ENCODE measurements around the gene TSNAXIP1. TPM values are rescaled to one million over a fixed set of nuclear protein-coding genes. Genes with fewer than 3 reads are reported as not detected.

Gene TSNAXIP1
- total RNA-seq, 3 donors from 2014 or later: 0.41 to 2.0 (median 0.48) TPM

- Histone ChIP-seq H3K4me1 (ENCODE audit: low read depth) (peaks cover 18% of the 10 kb centered on the region), H3K9me3 (no peaks in the 10 kb centered on the region), H3K36me3 (ENCODE audit: low read depth) (no peaks in the 10 kb centered on the region), H3K4me3 (peak overlapping the region; percentile 81)
- peak in 1 of 3 donors; percentile 14 for DNase-seq
- no peak for TF ChIP-seq CTCF (IDR thresholded peaks at IDR 0.05)
- intact Hi-C loops (cut with DNase I, micrococcal nuclease): no loop called here
- peak; percentile 5 for ATAC-seq
These were observed 526 bp downstream of the TSNAXIP1 start for GRCh38 chr16:67807148-67807682.

- DNase-seq: no peak
- Histone ChIP-seq H3K9me3 (no peaks in the 10 kb centered on the region), H3K36me3 (ENCODE audit: low read depth) (no peaks in the 10 kb centered on the region), H3K4me1 (ENCODE audit: low read depth) (peaks cover 9% of the 10 kb centered on the region), H3K4me3 (no peak overlapping the region)
- intact Hi-C loops (cut with DNase I, micrococcal nuclease): loop anchor here in 1 of 2 donors (10.0 kb wide), 1 partner anchor 113 kb away; no protein-coding TSS in a partner anchor
- TF ChIP-seq CTCF (IDR thresholded peaks at IDR 0.05): no peak
- ATAC-seq: no peak
These were observed 5.2 kb downstream of the TSNAXIP1 start for GRCh38 chr16:67811899-67812298.

GRCh38 chr16:67814567-67814966 is 7.9 kb downstream of the TSNAXIP1 start:
- intact Hi-C loops (cut with DNase I, micrococcal nuclease): loop anchor here in 1 of 2 donors (10.0 kb wide), 1 partner anchor 110 kb away; no protein-coding TSS in a partner anchor
- peak; percentile 90 for ATAC-seq
- no peaks in the 10 kb centered on the region for H3K9me3 ChIP-seq
- peaks cover 3% of the 10 kb centered on the region for H3K4me1 ChIP-seq (ENCODE audit: low read depth)
- peak in 2 of 3 donors; percentile 58 to 78 for DNase-seq
- H3K4me3 ChIP-seq: no peak overlapping the region
- H3K36me3 ChIP-seq (ENCODE audit: low read depth): no peaks in the 10 kb centered on the region
- TF ChIP-seq CTCF (IDR thresholded peaks at IDR 0.05): no peak

GRCh38 chr16:67820608-67821259 is 14.0 kb downstream of the TSNAXIP1 start:
- Histone ChIP-seq H3K36me3 (ENCODE audit: low read depth) (no peaks in the 10 kb centered on the region), H3K4me3 (no peak overlapping the region), H3K9me3 (no peaks in the 10 kb centered on the region), H3K4me1 (ENCODE audit: low read depth) (peaks cover 3% of the 10 kb centered on the region)
- no peak for TF ChIP-seq CTCF (IDR thresholded peaks at IDR 0.05)
- DNase-seq (no peak), ATAC-seq (no peak)
- intact Hi-C loops (cut with DNase I, micrococcal nuclease): no loop called here

- intact Hi-C loops (cut with DNase I, micrococcal nuclease): no loop called here
- ATAC-seq: no peak
These were observed 15.8 kb downstream of the TSNAXIP1 start for GRCh38 chr16:67822511-67822910.

More at GRCh38 chr16:67822511-67822910, 15.8 kb downstream of the TSNAXIP1 start:
- H3K4me3 ChIP-seq: no peak overlapping the region
- no peak for DNase-seq
- no peak for TF ChIP-seq CTCF (IDR thresholded peaks at IDR 0.05)
- no peaks in the 10 kb centered on the region for H3K36me3 ChIP-seq (ENCODE audit: low read depth)
- no peaks in the 10 kb centered on the region for H3K4me1 ChIP-seq (ENCODE audit: low read depth)
- no peaks in the 10 kb centered on the region for H3K9me3 ChIP-seq
